ENCODE data around the gene P2RX6. TPM values are rescaled to one million over a fixed set of nuclear protein-coding genes. Genes with fewer than 3 reads are reported as not detected.
A peak's percentile ranks its signal among the peaks of the same experiment; 100 is the strongest.

The P2RX6 gene
- total and polyA plus RNA-seq, 9 of the 15 experiments (the other 6 are each of a cell fraction or from before 2014, with no cell fraction given), result 0.01 to 3.9 (median 1.5) TPM; not detected in 1

GRCh38 chr22:21032868-21033688 lies 18.1 kb downstream of the P2RX6 start (continued):
- TF ChIP-seq ZFP91 (CRISPR knock-in tag; IDR thresholded peaks at IDR 0.05) (no peak), PCBP2 (IDR thresholded peaks at IDR 0.05; ENCODE audit: low read depth, low read length, poor library complexity, severe bottlenecking) (no peak), CTCF (IDR thresholded peaks at IDR 0.05 in 2 of 3, conservative IDR thresholded peaks at IDR 0.05 in 1 of 3; ENCODE audit: insufficient read depth in 2 of 3, low read depth in 1 of 3, low read length in 3 of 3) (peak in 1 of 3 experiments; percentile 16; a peak in 2 of 6 replicates), ZNF830 (CRISPR knock-in tag; IDR thresholded peaks at IDR 0.05) (0 out of 2 replicates have a peak, but pooled peaks have one; percentile 69), CHD7 (IDR thresholded peaks at IDR 0.05; ENCODE audit: low read depth, low read length) (no peak), ZNF3 (CRISPR knock-in tag; IDR thresholded peaks at IDR 0.05) (no peak), ADNP (tag; IDR thresholded peaks at IDR 0.05) (no peak), CBX5 (IDR thresholded peaks at IDR 0.05; ENCODE audit: borderline replicate concordance, low read depth) (no peak), FIP1L1 (IDR thresholded peaks at IDR 0.05; ENCODE audit: low read depth, low read length, poor library complexity, severe bottlenecking) (no peak), RFX5 (IDR thresholded peaks at IDR 0.05; ENCODE audit: low read depth, low read length) (no peak), ZNF668 (CRISPR knock-in tag; IDR thresholded peaks at IDR 0.05) (no peak)

All from K562 (cell line).